Transverse colon (tissue), 4 donors: ENCODE data around the gene CHKA. TPM values are rescaled to one million over a fixed set of nuclear protein-coding genes. Genes with fewer than 3 reads are reported as not detected.

ENCODE experiments used
- DNase-seq: peaks from one replicate; pipeline ENCODE4 v3.0.0-alpha.2; 2019
- H3K27ac ChIP-seq, 4 donors: fragments of 200-600 bp; sonication (generic); 2 replicates each; pipeline ENCODE4 v1.5.1; 2016 to 2018; ENCODE audit warnings: inconsistent platforms in 4 of 4
- H3K27me3 ChIP-seq: fragments of 200-600 bp; sonication (generic); 2 replicates; pipeline ENCODE4 v1.5.1; 2017; ENCODE audit warnings: inconsistent platforms
- H3K36me3 ChIP-seq, 4 donors: fragments of 200-600 bp; sonication (generic); 2 replicates each; pipeline ENCODE4 v1.5.1; 2017 to 2019; ENCODE audit warnings: inconsistent platforms in 4 of 4
- H3K4me1 ChIP-seq, 4 donors: fragments of 200-600 bp; sonication (generic); 2 replicates each; pipeline ENCODE4 v1.5.1; 2017 to 2020; ENCODE audit warnings: inconsistent platforms in 4 of 4
- H3K4me3 ChIP-seq, 4 donors: fragments of 200-600 bp; sonication (generic); 1 replicate in 1 of 4; 2 replicates in 3 of 4; pipeline versions ENCODE4 v1.5.1 to v1.6.1; 2017 to 2019; ENCODE audit warnings: inconsistent platforms in 4 of 4
- H3K9me3 ChIP-seq, 2 donors: fragments of 200-600 bp; sonication (generic); 2 replicates each; pipeline ENCODE4 v1.5.1; 2017 to 2019; ENCODE audit warnings: inconsistent platforms in 2 of 2
- EP300 ChIP-seq: sonication (generic); formaldehyde crosslinking; IDR thresholded peaks from one replicate; pipeline ENCODE4 v1.6.1; 2017; ENCODE audit warnings: antibody characterized with exemption, low read depth
- POLR2A ChIP-seq: fragments of 450-650 bp; IDR thresholded peaks from one replicate; pipeline ENCODE4 v1.6.1; 2016; ENCODE audit warnings: antibody characterized with exemption, mild to moderate bottlenecking, moderate library complexity
- POLR2AphosphoS5 ChIP-seq, 3 donors: sonication (generic); formaldehyde crosslinking; IDR thresholded peaks; one replicate each; pipeline ENCODE4 v1.6.1; 2016; ENCODE audit warnings: antibody characterized with exemption in 3 of 3
- WGBS, 2 donors: methylation state at CpG; one replicate each; pipeline ENCODE4 v1.1.5; 2018; ENCODE audit warnings: low coverage in 1 of 2; 5-methylcytosine and 5-hydroxymethylcytosine counted together
- in situ Hi-C, 4 donors: fragments of 200-750 bp; cut with MboI; loops; one replicate each; pipeline versions ENCODE4 v1.15.0 to v1.15.1; 2017; ENCODE audit warnings: low sequenced_read_pairs in 3 of 4, low pct_ligation_motif_present in 1 of 4, low pct_unique_long_range_greater_than_20kb in 1 of 4
- intact Hi-C: fragments of 100-400 bp; cut with DNase I; formaldehyde crosslinking; loops from one replicate; pipeline ENCODE4 v1.15.1; 2023; ENCODE audit warnings: low total_unique reads
- total RNA-seq, 4 donors: library from RNA; depleted of rRNA; stranded (reverse); fragments of >200 nt; gene quantifications; one replicate each; pipeline ENCODE4 v1.1.0, GENCODE V29; 2016
- TF ChIP-seq, protein P1 (sequence below), 5 experiments: fragments of 200-600 bp in 3 of 5; fragments of 450-650 bp in 2 of 5; sonication (generic) in 3 of 5; IDR thresholded peaks; 1 replicate in 2 of 5; 2 replicates in 3 of 5; pipeline ENCODE4 v1.5.1; 2016 to 2017; ENCODE audit warnings: antibody characterized with exemption in 5 of 5, inconsistent platforms in 3 of 5, mild to moderate bottlenecking in 2 of 5, moderate library complexity in 1 of 5

CHKA gene
- total RNA-seq, 4 donors from 2014 or later = 41.6 to 253 (median 121) TPM

- TF ChIP-seq, protein P1, sequence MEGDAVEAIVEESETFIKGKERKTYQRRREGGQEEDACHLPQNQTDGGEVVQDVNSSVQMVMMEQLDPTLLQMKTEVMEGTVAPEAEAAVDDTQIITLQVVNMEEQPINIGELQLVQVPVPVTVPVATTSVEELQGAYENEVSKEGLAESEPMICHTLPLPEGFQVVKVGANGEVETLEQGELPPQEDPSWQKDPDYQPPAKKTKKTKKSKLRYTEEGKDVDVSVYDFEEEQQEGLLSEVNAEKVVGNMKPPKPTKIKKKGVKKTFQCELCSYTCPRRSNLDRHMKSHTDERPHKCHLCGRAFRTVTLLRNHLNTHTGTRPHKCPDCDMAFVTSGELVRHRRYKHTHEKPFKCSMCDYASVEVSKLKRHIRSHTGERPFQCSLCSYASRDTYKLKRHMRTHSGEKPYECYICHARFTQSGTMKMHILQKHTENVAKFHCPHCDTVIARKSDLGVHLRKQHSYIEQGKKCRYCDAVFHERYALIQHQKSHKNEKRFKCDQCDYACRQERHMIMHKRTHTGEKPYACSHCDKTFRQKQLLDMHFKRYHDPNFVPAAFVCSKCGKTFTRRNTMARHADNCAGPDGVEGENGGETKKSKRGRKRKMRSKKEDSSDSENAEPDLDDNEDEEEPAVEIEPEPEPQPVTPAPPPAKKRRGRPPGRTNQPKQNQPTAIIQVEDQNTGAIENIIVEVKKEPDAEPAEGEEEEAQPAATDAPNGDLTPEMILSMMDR (IDR thresholded peaks at IDR 0.05) = no peak
- TF ChIP-seq POLR2AphosphoS5 (IDR thresholded peaks at IDR 0.05) (no peak), POLR2A (no peak), EP300 (no peak)
- no peaks in the 10 kb centered on the region for H3K27me3 ChIP-seq
- WGBS, 2 donors = 89% methylated on average over 29 of the region's 35 CpGs; no CpG with 5 or more reads in 1 of the 2 donors
- peaks cover 0 to 27% (median 12%) of the 10 kb centered on the region in 4 donors for H3K36me3 ChIP-seq
- no peaks in the 10 kb centered on the region for H3K4me1 ChIP-seq
- in situ Hi-C loops = no loop called here
- intact Hi-C loops = no loop called here
- no peak overlapping the region for H3K4me3 ChIP-seq
- no peak for DNase-seq
- no peak overlapping the region for H3K27ac ChIP-seq
- H3K9me3 ChIP-seq = no peaks in the 10 kb centered on the region
These were observed 72.3 kb downstream of the CHKA start for GRCh38 chr11:68048681-68049508.

- Histone ChIP-seq H3K9me3 (no peaks in the 10 kb centered on the region), H3K4me3 (no peak overlapping the region), H3K27ac (no peak overlapping the region), H3K4me1 (no peaks in the 10 kb centered on the region), H3K36me3 (peaks cover 0 to 26% (median 14%) of the 10 kb centered on the region in 4 donors), H3K27me3 (no peaks in the 10 kb centered on the region)
- intact Hi-C loops = no loop called here
- in situ Hi-C loops = no loop called here
- WGBS, 2 donors = 91 to 100% methylated on average over 1 to 29 of the region's 37 CpGs
- TF ChIP-seq POLR2A = no peak
- no peak for DNase-seq
These were observed 73.5 kb downstream of the CHKA start for GRCh38 chr11:68047437-68048290.

GRCh38 chr11:68044898-68045351, 76.3 kb downstream of the CHKA start:
- peaks cover 10 to 15% (median 14%) of the 10 kb centered on the region in 4 donors for H3K4me1 ChIP-seq
- in situ Hi-C loops (no loop called here), intact Hi-C loops (no loop called here)
- no peak for DNase-seq
- TF ChIP-seq, protein P1 (IDR thresholded peaks at IDR 0.05) = no peak
- no peak for TF ChIP-seq EP300
- TF ChIP-seq POLR2AphosphoS5 (IDR thresholded peaks at IDR 0.05) = no peak
- TF ChIP-seq POLR2A = no peak
- peaks cover 0 to 25% (median 12%) of the 10 kb centered on the region in 4 donors for H3K36me3 ChIP-seq
- H3K9me3 ChIP-seq = no peaks in the 10 kb centered on the region
- H3K4me3 ChIP-seq = no peak overlapping the region
- H3K27ac ChIP-seq = no peak overlapping the region
- 97% methylated on average over 18 of the region's 18 CpGs; no CpG with 5 or more reads in 1 of the 2 donors for WGBS, 2 donors
- no peaks in the 10 kb centered on the region for H3K27me3 ChIP-seq

DNA sequence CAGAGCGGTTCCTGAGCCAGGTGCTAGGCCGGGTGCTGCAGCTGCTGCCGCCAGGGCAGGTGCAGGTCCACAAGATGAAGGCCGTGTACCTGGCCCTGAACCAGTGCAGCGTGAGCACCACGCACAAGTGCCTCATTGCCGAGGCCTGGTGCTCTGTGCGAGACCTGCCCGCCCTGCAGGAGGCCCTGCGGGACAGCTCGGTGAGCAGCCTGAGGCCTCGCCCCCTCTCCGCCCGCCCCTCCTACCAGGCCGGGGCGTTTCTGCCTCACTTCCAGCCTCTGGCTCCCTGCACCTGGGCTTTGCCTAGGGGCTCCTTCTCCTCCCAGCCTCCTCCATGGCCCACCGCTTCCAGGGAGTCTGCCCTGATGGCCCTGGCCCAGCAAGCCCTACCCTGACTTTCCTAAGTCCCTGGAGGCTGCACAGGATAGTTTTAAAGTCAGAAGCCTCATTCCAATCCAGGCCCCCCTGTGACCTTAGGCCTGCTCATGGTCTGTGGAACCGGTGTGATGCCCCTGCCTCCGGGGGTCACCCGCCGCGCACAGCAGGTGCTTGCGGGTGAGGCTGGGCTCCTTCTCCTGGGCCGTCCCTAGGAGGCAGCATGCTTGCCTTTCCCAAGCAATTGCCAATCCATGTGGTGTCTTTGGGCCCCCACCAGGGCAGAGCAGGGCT, 76.9 kb downstream of the CHKA start:
- 81% methylated on average over 23 of the region's 24 CpGs; no CpG with 5 or more reads in 1 of the 2 donors for WGBS, 2 donors
- Histone ChIP-seq H3K27me3 (no peaks in the 10 kb centered on the region), H3K9me3 (no peaks in the 10 kb centered on the region), H3K36me3 (peaks cover 0 to 23% (median 10%) of the 10 kb centered on the region in 4 donors), H3K27ac (no peak overlapping the region), H3K4me3 (no peak overlapping the region), H3K4me1 (peaks cover 10 to 21% (median 20%) of the 10 kb centered on the region in 4 donors)
- DNase-seq = no peak
- TF ChIP-seq POLR2AphosphoS5 (IDR thresholded peaks at IDR 0.05) = no peak
- no peak for TF ChIP-seq POLR2A
- TF ChIP-seq, protein P1 (IDR thresholded peaks at IDR 0.05) = no peak
- TF ChIP-seq EP300 = no peak
- intact Hi-C loops = no loop called here
- in situ Hi-C loops = no loop called here
